Loucy (cell line): ENCODE measurements around the gene DLL4.
"Not testable (repeated sequence)": the region's sequence is repeated elsewhere in the genome, so short reads cannot be mapped to it uniquely, and the experiment has no call there.

Experiments
- EZH2phosphoT487 ChIP-seq: fragments of 200-600 bp; IDR thresholded peaks from 2 replicates; pipeline ENCODE4 v1.6.1; 2018; ENCODE audit warnings: antibody characterized with exemption, mild to moderate bottlenecking, moderate library complexity, borderline replicate concordance
- TF ChIP-seq, protein P1 (sequence below): fragments of 200-600 bp; sonication (generic); conservative IDR thresholded peaks from 2 replicates; pipeline ENCODE4 v1.5.1; 2014; ENCODE audit warnings: mild to moderate bottlenecking, antibody characterized with exemption, low read length

DNA sequence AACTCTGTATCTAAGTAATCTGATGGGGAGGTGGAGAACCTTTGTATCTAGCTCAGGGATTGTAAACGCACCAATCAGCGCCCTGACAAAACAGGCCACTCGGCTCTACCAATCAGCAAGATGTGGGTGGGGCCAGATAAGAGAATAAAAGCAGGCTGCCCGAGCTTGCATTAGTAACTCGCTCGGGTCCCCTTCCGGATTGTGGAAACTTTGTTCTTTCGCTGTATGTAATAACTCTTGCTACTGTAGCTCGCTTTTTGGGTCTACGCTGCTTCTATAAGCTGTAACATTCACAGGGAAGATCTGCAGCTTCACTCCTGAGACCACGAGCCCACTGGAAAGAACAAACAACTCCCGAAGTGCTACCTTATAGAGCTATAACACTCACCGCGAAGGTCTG is 33.2 kb downstream of the DLL4 start:
- TF ChIP-seq, protein P1, sequence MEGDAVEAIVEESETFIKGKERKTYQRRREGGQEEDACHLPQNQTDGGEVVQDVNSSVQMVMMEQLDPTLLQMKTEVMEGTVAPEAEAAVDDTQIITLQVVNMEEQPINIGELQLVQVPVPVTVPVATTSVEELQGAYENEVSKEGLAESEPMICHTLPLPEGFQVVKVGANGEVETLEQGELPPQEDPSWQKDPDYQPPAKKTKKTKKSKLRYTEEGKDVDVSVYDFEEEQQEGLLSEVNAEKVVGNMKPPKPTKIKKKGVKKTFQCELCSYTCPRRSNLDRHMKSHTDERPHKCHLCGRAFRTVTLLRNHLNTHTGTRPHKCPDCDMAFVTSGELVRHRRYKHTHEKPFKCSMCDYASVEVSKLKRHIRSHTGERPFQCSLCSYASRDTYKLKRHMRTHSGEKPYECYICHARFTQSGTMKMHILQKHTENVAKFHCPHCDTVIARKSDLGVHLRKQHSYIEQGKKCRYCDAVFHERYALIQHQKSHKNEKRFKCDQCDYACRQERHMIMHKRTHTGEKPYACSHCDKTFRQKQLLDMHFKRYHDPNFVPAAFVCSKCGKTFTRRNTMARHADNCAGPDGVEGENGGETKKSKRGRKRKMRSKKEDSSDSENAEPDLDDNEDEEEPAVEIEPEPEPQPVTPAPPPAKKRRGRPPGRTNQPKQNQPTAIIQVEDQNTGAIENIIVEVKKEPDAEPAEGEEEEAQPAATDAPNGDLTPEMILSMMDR: not testable (repeated sequence)
- not testable (repeated sequence) for TF ChIP-seq EZH2phosphoT487
